Fibroblast of lung (primary cell): ENCODE data around the gene BRAF. TPM values are rescaled to one million over a fixed set of nuclear protein-coding genes. Genes with fewer than 3 reads are reported as not detected.
"Not testable (repeated sequence)": the region's sequence is repeated elsewhere in the genome, so short reads cannot be mapped to it uniquely, and the experiment has no call there.

Experiments used
- DNase-seq, 2 donors: peaks; one replicate each; pipeline versions ENCODE4 v3.0.0 to v3.0.0-alpha.2; 2010; ENCODE audit warnings: low read depth in 2 of 2
- H2AFZ ChIP-seq: 2 replicates; pipeline ENCODE4 v1.5.1; 2012; ENCODE audit warnings: low read length, control low read depth, inconsistent platforms
- H3K27ac ChIP-seq: 2 replicates; pipeline ENCODE4 v1.5.1; 2011; ENCODE audit warnings: low read length, control low read depth; ENCODE audit not compliant: insufficient read depth
- H3K27me3 ChIP-seq: 2 replicates; pipeline ENCODE4 v1.5.1; 2011; ENCODE audit warnings: mild to moderate bottlenecking, low read length; ENCODE audit not compliant: control insufficient read depth, insufficient read depth
- H3K36me3 ChIP-seq: 2 replicates; pipeline ENCODE4 v1.5.1; 2011; ENCODE audit warnings: low read length; ENCODE audit not compliant: control insufficient read depth, insufficient read depth
- H3K4me1 ChIP-seq: 2 replicates; pipeline ENCODE4 v1.5.1; 2011; ENCODE audit warnings: low read length; ENCODE audit not compliant: control insufficient read depth, insufficient read depth; ENCODE audit errors: extremely low read depth
- H3K4me2 ChIP-seq: 2 replicates; pipeline ENCODE4 v1.5.1; 2011; ENCODE audit warnings: low read length, control low read depth; ENCODE audit not compliant: insufficient read depth; ENCODE audit errors: extremely low read depth
- H3K4me3 ChIP-seq, 4 experiments: fragments of 200-600 bp in 1 of 4; sonication (generic) in 1 of 4; replicated peaks in 1 of 4; 2 replicates each; pipeline ENCODE4 v1.5.1; 2011 to 2016; ENCODE audit warnings: low read length in 4 of 4, low read depth in 3 of 4, mild to moderate bottlenecking in 3 of 4, control low read depth in 2 of 4, inconsistent platforms in 1 of 4, mixed read lengths in 1 of 4; ENCODE audit not compliant: insufficient read depth in 1 of 4; ENCODE audit errors: control extremely low read depth in 1 of 4
- H3K79me2 ChIP-seq: 2 replicates; pipeline ENCODE4 v1.5.1; 2012; ENCODE audit warnings: mild to moderate bottlenecking, low read length, inconsistent platforms; ENCODE audit not compliant: control insufficient read depth, insufficient read depth
- H3K9ac ChIP-seq: 2 replicates; pipeline ENCODE4 v1.5.1; 2011; ENCODE audit warnings: mild to moderate bottlenecking, low read length, control low read depth; ENCODE audit not compliant: insufficient read depth
- H3K9me3 ChIP-seq: 2 replicates; pipeline ENCODE4 v1.5.1; 2012; ENCODE audit warnings: low read depth, low read length; ENCODE audit not compliant: control insufficient read depth, insufficient read depth
- H4K20me1 ChIP-seq: 2 replicates; pipeline ENCODE4 v1.5.1; 2011; ENCODE audit warnings: low read length; ENCODE audit not compliant: control insufficient read depth, insufficient read depth; ENCODE audit errors: extremely low read depth
- CTCF ChIP-seq, 2 donors: IDR thresholded peaks in 1 of 2; conservative IDR thresholded peaks in 1 of 2; 1 replicate in 1 of 2; 2 replicates in 1 of 2; pipeline ENCODE4 v1.5.1; 2011 to 2012; ENCODE audit warnings: low read length in 2 of 2, control low read depth in 1 of 2, inconsistent platforms in 1 of 2, low read depth in 1 of 2, mild to moderate bottlenecking in 1 of 2
- EZH2 ChIP-seq: IDR thresholded peaks from 2 replicates; pipeline ENCODE4 v1.5.1; 2012; ENCODE audit warnings: low read length, control low read depth, mild to moderate bottlenecking; ENCODE audit errors: missing control alignments
- polyA plus RNA-seq, 2 donors: library from polyadenylated mRNA; depleted of rRNA in 1 of 2; stranded (reverse) in 1 of 2; unstranded in 1 of 2; fragments of >200 nt; gene quantifications; 2 replicates each; pipeline ENCODE4 v1.2.1, GENCODE V29; 2011 to 2012; ENCODE audit warnings: missing spikeins in 1 of 2
- total RNA-seq: library from RNA; depleted of rRNA; stranded (reverse); fragments of >200 nt; gene quantifications from 2 replicates; pipeline ENCODE4 v1.2.1, GENCODE V29; 2014

Gene BRAF
- total and polyA plus RNA-seq, 2 donors (not counting 1 experiment from before 2014, with no cell fraction given), result 21.1 to 23.1 TPM

- H3K27ac ChIP-seq, result no peak overlapping the region
- no peaks in the 10 kb centered on the region for H3K36me3 ChIP-seq
- H3K4me3 ChIP-seq, result no peak overlapping the region
- H3K9me3 ChIP-seq, result no peaks in the 10 kb centered on the region
- peaks cover 21% of the 10 kb centered on the region for H3K79me2 ChIP-seq
- TF ChIP-seq EZH2 (no peak), CTCF (conservative IDR thresholded peaks at IDR 0.05 in 1 of 2, IDR thresholded peaks at IDR 0.05 in 1 of 2; ENCODE audit: low read depth in 1 of 2, low read length in 2 of 2) (no peak)
- H3K4me1 ChIP-seq, result no peaks in the 10 kb centered on the region
- no peak overlapping the region for H2AFZ ChIP-seq
- no peaks in the 10 kb centered on the region for H3K27me3 ChIP-seq
- H3K4me2 ChIP-seq, result no peak overlapping the region
- DNase-seq, result no peak
- no peak overlapping the region for H3K9ac ChIP-seq
- H4K20me1 ChIP-seq, result peaks cover 3% of the 10 kb centered on the region
Observed at GRCh38 chr7:140883378-140883777, 41.4 kb downstream of the BRAF start.

GRCh38 chr7:140882834-140883233, 41.9 kb downstream of the BRAF start:
- not testable (repeated sequence) for H3K27ac ChIP-seq, DNase-seq, H3K9ac ChIP-seq, H3K27me3 ChIP-seq, H3K9me3 ChIP-seq, H3K4me1 ChIP-seq, H2AFZ ChIP-seq, H4K20me1 ChIP-seq, H3K4me2 ChIP-seq, H3K36me3 ChIP-seq, H3K4me3 ChIP-seq
- H3K79me2 ChIP-seq, result peaks cover 17% of the 10 kb centered on the region

GRCh38 chr7:140881507-140882228, 43.1 kb downstream of the BRAF start:
- H3K4me1 ChIP-seq, result peaks cover 2% of the 10 kb centered on the region
- no peak overlapping the region for H3K27ac ChIP-seq
- H3K36me3 ChIP-seq, result no peaks in the 10 kb centered on the region
- H3K9ac ChIP-seq, result no peak overlapping the region
- H4K20me1 ChIP-seq, result peaks cover 3% of the 10 kb centered on the region
- H3K4me3 ChIP-seq, result no peak overlapping the region
- no peaks in the 10 kb centered on the region for H3K27me3 ChIP-seq
- no peak overlapping the region for H3K4me2 ChIP-seq
- H3K9me3 ChIP-seq, result no peaks in the 10 kb centered on the region
- TF ChIP-seq EZH2 (no peak), CTCF (conservative IDR thresholded peaks at IDR 0.05 in 1 of 2, IDR thresholded peaks at IDR 0.05 in 1 of 2; ENCODE audit: low read depth in 1 of 2, low read length in 2 of 2) (no peak)
- H3K79me2 ChIP-seq, result peaks cover 13% of the 10 kb centered on the region
- no peak for DNase-seq
- no peak overlapping the region for H2AFZ ChIP-seq
